Measurements from ENCODE around the gene ABHD5.
A peak's percentile ranks its signal among the peaks of the same experiment; 100 is the strongest.
"Not testable (repeated sequence)": the region's sequence is repeated elsewhere in the genome, so short reads cannot be mapped to it uniquely, and the experiment has no call there.

ABHD5 gene

GRCh38 chr3:43690400-43691119 lies at the start of gene ABHD5:
TSS of gene ABHD5 (plus strand) at chr3:43690938. CDS start at chr3:43690993, 55 bp downstream.
- DNase-seq = peak in 54 of 56 donors; percentile 39 to 92 (median 84)

GRCh38 chr3:43641306-43642114 lies 49.2 kb upstream of the ABHD5 start:
- DNase-seq = peak in 5 of 56 donors; percentile 4 to 30 (median 11)

GRCh38 chr3:43644443-43644842 lies 46.3 kb upstream of the ABHD5 start:
- no peak for DNase-seq

DNA sequence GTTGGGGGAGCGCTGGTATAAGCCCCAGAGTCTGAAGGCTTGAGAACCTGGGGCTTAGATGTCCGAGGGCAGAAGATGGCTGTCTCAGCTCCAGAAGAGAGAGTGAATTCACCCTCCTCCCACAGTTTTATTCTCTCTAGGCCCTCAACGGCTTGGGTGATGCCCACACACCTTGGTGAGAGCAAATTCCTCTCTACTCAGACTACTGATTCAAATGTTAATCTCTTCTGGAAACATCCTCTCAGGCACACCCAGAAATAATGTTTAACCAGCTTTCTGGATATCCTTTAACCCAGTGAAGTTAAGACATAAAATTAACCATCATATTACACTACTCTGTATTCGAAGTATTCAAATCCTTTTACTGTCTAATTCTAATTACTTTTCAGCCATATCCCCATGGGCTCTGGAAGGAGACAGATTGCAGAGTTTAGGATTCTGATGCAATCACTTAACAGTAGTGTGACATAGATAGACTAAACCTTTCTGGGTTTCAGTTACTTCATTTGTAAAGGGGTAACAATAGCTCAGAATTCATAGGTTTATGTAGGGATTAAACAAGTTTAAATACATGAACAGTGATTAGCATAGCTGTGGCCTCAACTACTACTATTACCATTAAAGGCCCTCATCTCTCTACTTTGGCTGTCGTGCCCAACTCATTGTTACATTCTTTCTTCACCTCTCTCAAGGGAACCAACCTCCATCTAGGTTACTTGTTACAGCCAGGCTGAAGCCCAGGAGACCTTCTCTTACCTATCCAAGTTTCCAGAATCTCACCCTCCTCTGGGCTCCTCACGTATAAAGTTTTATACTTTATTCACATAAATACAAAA lies 43.2 kb upstream of the ABHD5 start:
- no peak for DNase-seq

DNA sequence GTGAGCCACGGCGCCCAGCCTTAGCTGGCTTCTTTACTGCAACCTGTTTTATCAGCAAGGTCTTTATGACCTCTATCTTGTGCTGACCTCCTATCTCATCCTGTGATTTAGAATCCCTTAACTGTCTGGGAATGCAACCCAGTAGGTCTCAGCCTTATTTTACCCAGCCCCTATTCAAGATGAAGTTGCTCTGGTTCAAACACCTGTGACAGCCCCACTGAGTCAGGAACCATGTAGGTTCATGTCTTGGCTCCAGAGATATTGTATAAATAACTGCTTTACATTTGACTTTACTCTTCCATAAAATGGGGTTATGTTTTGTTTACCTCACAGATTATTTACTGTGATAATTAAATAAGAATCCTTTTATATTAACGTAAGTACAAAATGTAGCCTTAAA lies 41.8 kb upstream of the ABHD5 start:
- DNase-seq = no peak

DNA sequence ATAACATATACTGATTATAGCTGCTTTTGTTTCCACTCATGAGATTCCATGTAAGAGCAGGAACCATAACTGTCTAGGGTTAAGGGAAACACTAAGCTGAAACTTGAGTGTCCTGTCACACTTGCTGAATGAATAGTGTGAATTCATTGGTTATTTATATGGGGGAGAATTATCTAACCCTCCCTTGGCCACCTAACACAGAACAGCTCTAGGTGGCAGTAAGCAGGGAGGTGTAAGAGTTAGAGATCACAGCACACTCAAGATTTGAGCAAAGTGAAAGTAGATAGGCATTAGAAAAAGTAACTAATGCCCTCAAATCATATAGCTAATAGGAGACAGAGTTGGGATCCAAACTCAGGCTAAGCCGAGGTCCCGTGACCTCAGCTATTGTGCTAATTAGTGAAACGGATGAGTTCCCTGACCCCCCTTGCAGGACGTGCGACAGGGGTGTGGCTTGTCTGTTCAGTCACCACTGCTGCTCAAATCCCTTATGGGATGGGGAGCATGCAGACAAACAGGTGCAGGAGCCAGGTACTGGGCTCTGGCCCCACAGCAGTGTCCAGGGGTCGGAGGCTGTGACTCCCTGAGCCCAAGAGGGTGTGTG lies 41.3 kb upstream of the ABHD5 start:
- no peak for DNase-seq

DNA sequence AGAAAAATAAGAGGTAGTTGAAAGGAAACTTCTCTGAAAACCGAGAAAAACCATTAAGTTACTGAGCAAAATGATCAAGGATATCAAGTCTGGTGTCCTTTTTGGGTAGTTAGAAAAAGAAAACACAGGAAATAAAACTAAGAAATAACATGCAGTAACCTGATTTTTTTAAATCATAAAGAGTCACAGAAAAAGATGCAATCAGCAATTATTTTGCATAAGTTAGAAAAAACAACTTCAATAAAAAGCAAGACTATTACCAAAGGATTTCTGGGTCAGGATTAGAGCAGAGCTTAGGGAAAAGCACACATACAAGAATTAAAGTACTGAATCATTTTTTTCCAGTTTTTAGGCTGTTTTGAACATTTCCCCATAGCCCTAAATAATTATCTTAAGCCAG lies 40.4 kb upstream of the ABHD5 start:
- DNase-seq = no peak

- DNase-seq = not testable (repeated sequence)
These were observed 34.3 kb upstream of the ABHD5 start for GRCh38 chr3:43656390-43656789.

GRCh38 chr3:43659250-43659880 lies 31.4 kb upstream of the ABHD5 start:
- no peak for DNase-seq

DNA sequence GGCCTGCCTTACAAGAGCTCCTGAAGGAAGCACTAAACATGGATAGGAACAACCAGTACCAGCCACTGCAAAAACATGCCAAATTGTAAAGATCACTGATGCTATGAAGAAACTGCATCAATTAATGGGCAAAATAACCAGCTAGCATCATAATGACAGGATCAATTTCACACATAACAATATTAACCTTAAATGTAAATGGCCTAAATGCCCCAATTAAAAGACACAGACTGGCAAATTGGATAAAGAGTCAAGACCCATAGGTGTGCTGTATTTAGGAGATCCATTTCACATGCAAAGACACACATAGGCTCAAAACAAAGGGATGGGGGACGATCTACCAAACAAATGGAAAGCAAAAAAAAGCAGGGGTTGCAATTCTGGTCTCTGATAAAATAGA lies 29.4 kb upstream of the ABHD5 start:
- not testable (repeated sequence) for DNase-seq

GRCh38 chr3:43665011-43665410 lies 25.7 kb upstream of the ABHD5 start:
- not testable (repeated sequence) for DNase-seq

DNA sequence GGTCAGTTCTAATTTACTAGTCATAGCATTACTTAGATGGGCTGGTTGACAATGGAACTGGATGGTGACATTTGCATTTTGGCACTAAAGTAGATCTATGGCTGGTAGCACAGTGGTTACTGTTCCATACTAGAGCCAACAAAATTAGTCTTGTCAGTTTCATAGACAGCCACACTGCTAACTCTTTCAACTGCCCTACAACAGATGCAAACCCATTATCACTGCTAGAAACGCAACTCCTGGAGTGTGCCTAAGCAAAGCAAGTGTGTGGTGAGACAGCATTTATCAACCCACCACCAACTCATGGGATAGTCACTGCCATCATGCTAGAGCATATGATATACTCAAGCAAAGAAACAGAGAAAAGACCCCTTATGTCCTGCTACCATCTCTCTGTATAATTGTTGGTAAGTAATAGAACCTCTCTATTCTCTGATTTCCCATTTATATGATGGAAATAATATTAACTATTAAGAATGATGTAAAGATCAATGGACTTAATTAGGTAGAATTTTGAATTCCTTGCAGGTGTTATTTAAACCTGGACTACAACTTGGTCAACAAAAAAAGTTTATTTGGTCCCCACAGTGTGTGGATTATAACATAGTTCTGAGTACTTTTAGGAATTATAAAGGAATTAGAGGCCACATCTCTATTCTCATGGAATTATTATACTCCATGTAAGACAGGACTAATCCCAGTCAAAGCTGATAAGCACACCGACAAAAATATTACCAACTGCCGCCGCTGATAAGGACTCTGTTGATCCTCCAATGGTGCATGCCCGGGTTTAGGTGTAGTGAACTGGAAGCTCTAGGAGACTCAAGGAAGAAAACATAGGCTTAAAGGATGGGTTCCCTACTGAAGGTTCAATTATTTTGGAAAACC lies 19.9 kb upstream of the ABHD5 start:
- no peak for DNase-seq

DNA sequence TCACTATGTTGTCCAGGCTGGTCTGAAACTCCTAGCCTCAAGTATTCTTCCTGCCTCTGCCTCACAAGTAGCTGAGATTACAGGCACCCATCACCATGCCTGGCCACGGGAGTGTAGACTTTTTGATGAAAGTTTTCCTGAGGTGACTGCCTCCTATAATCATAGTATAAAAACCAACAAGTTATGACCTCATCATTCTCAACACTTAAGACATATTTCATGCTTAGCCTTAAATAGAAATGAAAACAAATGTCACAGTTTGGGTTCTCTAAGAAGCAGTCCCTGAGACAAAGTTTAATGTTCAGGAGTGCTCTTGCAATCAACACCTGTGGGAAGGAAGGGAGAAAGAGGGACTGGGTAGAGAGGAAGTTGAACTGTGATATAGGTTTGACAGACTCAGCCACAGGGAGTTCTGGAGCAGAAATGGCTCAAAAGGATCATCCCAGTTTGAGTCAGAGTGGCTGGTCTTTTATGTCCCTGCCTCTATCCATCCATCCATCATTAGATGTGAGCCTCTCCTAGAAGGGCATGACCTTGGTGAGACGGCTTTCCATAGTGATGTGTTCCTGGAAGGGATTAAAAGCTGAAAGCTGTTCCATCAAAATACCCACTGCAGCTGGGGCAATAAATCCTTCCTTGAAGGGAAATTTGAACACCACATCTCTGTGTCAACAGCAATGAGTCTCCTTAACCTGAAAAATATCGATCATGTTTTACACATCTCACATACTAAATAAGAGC lies 16.2 kb upstream of the ABHD5 start:
- no peak for DNase-seq

GRCh38 chr3:43675593-43675992 lies 15.1 kb upstream of the ABHD5 start:
- DNase-seq = no peak

- no peak for DNase-seq
These were observed 14.3 kb upstream of the ABHD5 start for GRCh38 chr3:43676441-43676840.

- DNase-seq = not testable (repeated sequence)
These were observed 12.4 kb upstream of the ABHD5 start for GRCh38 chr3:43678375-43678774.

GRCh38 chr3:43678887-43679449 lies 11.8 kb upstream of the ABHD5 start:
- DNase-seq = not testable (repeated sequence)

- DNase-seq = not testable (repeated sequence)
These were observed 9.9 kb upstream of the ABHD5 start for GRCh38 chr3:43680857-43681256.

DNA sequence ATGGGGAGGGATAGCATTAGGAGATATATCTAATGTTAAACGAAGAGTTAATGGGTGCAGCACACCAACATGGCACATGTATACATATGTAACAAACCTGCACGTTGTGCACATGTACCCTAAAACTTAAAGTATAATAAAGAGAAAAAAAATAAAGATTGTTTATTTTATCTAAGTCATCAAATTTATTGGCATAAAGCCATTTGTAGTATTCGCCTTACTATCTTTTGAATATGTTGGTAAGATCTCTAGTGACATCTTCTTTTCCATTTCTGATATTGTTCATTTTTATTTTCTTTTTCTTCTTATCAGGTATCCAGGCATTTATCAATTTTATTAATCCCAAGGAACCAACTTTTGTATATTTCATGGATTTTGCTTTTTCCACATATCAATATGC lies 5.8 kb upstream of the ABHD5 start:
- no peak for DNase-seq
